GM18873 (cell line): Measurements from ENCODE around the gene PCBP3.
"Not testable (repeated sequence)": the region's sequence is repeated elsewhere in the genome, so short reads cannot be mapped to it uniquely, and the experiment has no call there.

Source experiments
- ATAC-seq: cut with Tn5 transposase; IDR thresholded peaks from one replicate; pipeline ENCODE4 v1.9.1; 2021; ENCODE audit warnings: mild to moderate bottlenecking, moderate library complexity, moderate number of reproducible peaks; ENCODE audit not compliant: unreplicated experiment, low FRiP score

The PCBP3 gene

DNA sequence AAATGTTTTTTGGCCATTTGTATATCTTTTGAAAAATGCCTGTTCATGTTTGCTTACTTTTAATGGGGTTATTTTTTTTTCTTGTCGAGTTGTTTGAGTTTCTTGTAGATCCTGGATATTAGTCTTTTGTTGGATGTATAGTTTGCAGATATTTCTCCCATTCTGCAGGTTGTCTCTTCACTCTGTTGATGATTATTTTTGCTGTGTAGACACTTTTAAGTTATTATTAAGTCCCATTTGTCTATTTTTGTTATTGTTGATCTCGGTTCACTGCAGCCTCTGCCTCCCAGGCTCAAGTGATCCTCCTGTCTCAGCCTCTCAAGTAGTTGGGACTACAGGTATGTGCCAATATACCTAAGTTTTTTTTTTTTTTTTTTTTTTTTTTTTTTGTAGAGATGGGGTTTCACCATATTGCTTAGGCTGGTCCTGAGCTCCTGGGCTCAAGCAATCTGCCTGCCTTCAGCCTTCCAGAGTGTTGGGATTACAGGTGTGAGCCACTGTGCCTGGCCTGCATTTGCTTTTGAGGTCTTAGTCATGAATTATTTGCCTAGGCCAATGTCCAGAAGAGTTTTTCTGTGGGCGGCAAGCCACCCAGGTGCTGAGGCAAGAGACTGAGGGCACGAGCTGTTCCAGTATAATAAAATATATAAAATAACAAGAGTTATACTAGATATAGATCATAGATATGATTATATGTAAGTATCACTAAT lies 18.5 kb downstream of the PCBP3 start:
- ATAC-seq = not testable (repeated sequence)

DNA sequence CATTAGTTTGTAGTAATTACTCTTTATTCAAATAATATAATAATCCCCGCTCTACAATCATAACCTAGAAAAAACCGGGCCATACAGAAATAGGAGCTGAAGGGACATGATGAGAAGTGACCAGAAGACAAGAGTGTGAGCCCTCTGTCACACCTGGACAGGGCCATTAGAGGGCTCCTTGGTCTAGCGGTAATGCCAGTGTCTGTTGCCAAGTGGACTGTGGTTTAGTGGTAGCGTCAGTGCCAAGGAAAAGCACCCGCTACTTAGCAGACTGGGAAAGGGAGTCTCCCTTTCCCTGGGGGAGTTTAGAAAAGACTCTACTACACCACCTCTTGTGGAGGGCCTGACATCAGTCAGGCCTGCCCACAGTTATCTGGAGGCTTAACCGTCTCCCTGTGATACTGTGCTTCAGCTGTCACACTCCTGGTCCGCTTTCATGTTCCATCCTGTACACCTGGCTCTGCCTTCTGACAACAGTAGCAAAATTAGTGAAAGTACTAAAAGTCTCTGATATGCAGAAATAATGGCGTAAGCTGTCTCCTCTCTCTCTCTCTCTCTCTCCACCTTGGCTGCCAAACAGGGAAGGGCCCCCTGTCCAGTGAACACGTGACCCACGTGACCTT lies 19.2 kb downstream of the PCBP3 start:
- ATAC-seq = not testable (repeated sequence)

DNA sequence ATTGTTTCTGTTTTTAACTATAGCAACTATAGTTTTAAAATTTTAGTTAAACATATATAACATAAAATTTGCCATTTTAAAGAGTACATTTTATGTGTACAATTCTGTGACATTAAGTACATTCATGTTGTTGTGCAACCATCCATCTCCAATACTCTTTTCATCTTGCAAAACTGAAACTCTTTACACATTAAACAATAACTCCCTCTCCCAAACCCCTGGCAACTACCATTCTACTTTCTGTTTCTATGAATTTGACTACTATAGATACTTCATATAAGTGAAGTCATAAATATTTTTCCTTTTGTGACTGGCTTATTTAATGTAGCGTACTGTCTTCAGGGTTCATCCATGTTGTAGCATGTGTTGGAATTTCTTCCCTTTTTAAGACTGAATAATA lies 25.9 kb downstream of the PCBP3 start:
- ATAC-seq = no peak

DNA sequence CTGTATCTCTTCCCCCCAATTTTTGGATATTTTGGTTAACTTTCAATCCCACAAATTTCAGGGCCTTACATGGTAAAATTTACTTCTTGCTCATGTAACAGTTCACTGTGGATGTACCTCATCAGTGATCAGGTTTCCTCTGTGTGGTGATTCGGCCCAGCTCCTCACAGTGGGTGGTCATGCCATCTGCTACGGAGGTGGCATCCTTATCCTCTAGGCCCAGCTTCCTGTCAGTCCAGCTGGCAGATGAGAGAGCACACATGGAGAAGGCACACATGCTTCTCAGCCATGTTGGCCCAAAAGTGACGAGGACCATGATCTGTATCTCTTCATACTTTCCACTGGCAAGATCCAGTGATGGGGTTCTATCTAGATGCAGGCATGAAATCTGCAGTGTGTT lies 27.2 kb downstream of the PCBP3 start:
- no peak for ATAC-seq

DNA sequence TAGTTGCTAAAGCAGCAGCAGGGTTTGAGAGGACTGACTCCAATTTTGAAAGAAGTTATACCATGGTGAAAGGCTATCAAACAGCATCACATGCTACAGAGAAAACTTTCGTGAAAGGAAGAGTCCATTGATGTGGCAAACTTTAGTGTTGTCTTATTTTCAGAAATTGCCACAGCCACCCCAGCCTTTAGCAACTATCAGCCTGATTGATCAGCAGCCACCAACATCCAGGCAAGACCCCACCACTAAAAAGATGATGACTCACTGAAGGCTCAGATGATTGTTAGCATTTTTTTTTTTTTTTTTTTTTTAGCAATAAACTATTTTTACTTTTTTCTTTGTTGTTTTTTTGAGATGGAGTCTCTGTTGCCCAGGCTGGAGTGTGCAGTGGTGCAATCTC lies 35.3 kb downstream of the PCBP3 start:
- ATAC-seq = not testable (repeated sequence)

DNA sequence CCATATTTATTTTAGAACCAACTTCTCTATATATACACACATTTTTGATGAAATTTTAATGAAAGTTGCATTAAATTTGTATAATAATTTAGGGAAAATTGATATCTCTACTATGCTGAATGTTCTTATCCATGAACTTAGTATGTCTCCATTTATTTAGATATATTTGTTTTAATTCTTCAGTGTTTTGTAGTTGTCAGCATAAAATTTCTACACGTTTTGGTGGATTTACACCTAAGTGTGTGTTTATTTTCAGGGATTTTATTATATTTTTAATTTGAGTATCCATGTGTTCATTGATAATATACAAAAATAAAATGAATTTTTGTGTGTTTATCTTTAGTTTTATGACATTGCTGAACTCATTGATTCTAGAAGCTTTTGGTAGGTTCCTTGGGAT lies 36.7 kb downstream of the PCBP3 start:
- no peak for ATAC-seq

DNA sequence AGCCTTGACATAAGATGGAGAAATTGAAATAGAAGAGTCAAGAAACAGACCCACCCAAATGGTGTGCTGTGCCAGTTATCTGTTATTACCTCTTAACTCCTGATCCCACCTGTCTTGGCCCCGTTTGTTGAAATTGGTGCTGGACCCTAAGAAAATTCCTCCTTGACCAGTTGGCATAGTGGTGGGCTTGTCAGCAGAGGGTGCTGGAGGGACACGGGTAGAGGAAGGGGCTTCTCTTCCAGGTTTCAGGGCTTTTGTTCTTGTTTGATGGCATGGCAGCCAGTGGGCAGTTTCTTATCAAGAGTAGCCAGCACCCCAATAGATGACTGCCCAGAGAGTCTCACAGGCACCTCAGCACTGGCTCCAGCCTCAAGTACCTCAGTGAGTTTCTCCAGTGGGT lies 51.6 kb downstream of the PCBP3 start:
- no peak for ATAC-seq

DNA sequence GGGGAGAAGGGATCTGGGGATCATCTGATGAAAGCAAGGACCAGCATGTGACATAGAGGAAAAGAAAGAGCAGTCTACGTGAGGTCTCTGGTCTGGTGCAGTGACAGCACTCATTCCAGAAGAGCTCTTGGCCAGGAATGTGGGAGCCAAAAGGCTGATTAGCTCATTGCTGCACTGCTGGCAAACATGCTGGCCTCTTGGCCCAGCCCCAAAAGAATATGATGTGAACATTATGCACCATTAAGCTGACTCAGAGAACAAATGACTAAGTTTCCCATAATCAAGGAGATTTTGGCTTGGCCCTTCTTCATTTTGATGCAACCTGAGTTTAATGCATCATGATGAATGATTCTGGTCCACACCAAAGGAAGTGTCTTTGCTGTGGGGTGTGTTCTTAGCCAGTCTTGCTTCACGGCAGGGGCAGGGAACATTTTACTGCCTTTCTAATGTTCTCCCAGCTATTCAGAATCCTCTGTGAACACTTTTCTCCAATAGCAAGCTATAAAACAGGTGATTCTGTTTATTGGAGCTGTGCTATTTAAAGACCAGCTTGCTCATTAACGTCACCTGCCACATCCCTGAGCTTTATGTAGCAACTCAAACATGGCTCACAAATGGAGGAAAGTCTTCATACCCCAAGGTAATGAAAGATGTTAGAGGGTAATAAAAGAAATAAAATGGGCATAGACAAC lies 55.1 kb downstream of the PCBP3 start:
- no peak for ATAC-seq

DNA sequence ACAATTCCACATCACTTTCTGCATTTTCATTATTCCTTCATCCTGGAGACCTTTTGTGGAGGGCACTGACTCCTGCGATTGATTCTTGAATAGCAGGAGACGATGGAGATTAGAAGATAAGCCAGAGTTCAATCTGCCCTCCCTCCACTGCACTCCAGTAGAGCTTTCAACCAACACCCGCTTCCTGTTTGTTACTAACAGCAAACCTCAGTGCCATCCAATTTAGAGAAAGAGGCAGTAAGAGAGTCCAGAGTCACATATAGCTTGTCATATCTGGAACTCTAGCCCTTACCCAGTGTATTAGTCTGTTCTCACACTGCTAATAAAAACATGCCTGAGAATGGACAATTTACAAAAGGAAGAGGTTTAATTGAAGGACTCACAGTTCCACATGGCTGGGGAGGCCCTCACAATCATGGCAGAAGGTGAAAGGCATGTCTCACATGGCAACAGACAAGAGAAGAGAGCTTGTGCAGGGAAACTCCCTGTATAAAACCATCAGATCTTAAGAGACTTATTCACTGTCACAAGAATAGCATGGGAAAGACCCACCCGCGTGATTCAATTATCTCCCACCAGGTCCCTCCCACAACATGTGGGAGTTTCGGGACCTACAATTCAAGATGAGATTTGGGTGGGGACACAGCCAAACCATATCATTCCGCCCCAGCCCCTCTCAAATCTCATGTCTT lies 55.9 kb downstream of the PCBP3 start:
- ATAC-seq = no peak

DNA sequence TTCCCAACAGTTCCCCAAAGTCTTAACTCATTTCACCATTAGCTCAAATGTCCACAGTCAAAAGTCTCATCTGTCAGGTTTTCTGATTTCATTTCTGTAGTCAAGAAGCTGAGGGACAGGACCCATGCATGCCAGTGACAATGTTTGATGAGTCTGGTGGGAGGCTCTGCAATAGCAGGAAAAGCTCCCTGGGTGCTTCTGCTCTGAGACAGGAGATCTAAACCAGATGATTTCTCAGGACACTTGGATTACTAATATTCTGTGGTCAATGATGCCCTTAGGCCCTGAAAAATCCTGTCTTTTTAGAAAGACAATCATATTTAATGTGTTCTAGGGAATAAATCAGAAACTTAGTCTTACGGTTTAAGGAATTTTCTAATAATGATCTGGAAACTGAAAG lies 56.4 kb downstream of the PCBP3 start:
- no peak for ATAC-seq

DNA sequence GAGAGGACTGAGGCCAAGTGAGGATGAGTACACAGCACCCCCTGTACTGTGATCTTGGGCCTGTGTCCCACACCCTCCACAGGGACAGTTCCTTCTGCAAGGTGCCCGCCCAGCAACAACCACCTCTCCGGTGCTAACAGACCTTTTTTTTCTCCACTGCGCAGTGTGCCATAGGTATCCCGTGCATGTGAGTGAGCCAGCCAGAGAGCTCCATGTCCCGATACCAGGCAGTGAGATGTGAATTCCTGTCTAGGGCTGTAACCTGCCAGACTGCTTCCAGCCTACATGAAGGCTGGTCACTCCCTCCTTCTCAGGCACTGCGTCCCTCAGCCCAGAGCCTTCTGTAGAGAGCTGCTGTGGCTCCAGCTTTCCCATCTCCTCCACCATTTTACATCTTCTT lies 56.9 kb downstream of the PCBP3 start:
- no peak for ATAC-seq

DNA sequence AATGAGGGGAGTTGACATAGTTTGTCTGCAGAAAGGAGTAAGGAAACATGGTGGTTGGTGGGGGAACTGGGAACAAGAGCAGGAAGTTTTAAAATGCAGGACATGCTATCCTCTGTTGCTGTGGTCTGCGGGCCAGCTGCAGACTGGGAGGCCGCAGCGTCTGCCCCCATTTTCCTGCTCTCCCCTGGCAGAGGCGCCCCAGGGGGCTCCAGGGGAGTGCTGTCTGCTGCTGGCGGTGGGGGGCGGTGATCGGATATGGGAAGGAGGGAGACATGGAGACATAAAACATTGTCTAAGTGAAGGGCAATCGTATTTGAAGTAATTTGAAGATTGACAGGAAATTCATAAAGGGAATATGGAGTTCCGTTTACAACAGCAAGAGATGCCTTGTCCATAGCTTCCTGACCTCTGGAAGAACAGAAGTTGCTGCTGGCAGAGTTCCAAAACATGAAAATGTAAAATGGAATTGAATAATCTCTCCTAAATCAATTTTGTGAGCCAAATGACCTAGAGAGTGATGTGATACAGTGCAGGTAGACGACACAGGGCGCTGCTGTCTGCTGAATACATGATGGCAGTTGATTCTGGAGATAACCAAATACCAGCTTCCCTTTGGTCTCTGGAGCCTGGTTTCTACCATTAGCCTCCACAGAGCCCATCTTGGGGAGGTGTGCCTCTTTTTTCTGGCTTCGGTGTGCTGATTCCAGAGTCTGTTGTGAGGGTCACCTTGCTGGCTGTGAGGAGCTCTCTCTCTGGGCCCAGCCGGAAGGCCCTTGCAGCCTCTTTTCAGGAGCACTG lies 61.0 kb downstream of the PCBP3 start:
- ATAC-seq = no peak

DNA sequence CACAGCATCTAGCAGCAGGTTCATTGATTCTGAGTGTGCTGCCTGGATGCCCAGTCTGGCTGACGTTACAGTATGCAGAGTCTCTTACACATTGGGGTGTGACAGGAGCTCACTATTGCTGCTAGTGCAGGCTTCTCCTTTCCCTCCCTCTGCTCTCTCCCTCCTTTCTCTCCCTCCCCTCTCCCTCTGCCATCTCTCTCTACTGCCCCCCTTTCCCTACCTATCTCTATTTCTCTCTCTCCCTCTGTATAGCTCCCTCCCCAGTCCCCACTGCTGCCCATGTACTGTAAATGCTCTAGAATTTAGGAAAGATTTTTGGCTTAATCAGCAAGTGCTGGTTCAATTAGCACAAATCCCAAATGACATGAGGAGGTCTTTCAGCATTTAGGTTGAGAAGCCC lies 62.8 kb downstream of the PCBP3 start:
- no peak for ATAC-seq

DNA sequence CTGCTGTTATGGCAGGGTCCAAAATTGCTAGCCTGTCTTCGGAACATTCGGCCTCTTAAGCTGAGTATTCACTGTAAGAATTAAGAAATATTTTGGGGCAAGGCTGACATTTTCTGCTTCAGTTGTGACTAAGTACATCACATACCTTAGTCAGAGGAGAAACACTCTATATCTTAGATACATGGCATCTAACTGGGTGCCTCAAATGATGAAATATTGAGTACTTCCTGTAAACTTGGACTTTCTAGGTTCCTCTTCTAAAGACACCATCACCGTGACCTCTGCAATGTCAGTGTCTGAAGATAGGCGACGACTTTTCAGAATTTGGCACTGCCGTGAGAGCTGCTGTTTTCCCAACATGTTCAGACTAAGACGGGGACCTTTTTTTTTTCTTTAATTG lies 65.6 kb downstream of the PCBP3 start:
- no peak for ATAC-seq

DNA sequence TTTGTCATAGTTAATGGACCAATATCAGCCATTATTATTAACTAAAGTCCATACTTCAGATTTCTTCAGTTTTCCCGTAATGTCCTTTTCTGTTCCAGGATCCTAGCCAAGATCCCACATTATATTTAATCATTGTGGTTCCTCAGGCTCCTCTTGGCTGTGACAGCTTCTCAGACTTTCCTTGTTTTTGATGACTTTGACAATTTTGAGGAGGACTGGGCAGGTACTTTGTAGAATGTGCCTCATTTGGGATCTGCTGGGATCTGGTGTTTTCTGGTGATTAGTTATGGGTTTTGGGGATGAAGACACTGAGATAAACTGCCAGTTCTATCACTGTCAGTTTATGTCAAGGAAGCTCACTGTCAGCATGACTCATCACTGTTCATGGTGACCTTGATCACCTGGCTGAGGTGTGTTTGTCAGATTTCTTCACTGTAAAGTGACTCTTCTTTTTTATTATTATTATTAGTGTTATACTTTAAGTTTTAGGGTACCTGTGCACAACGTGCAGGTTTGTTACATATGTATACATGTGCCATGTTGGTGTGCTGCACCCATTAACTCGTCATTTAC lies 66.3 kb downstream of the PCBP3 start:
- no peak for ATAC-seq

DNA sequence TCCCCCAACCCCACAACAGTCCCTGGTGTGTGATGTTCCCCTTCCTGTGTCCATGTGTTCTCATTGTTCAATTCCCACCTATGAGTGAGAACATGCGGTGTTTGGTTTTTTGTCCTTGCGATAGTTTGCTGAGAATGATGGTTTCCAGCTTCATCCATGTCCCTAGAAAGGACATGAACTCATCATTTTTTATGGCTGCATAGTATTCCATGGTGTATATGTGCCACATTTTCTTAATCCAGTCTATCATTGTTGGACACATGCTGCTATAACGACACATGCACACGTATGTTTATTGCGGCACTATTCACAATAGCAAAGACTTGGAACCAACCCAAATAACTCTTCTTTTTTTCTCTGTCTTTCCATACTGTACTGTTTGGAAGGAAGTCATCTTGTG lies 66.8 kb downstream of the PCBP3 start:
- not testable (repeated sequence) for ATAC-seq

DNA sequence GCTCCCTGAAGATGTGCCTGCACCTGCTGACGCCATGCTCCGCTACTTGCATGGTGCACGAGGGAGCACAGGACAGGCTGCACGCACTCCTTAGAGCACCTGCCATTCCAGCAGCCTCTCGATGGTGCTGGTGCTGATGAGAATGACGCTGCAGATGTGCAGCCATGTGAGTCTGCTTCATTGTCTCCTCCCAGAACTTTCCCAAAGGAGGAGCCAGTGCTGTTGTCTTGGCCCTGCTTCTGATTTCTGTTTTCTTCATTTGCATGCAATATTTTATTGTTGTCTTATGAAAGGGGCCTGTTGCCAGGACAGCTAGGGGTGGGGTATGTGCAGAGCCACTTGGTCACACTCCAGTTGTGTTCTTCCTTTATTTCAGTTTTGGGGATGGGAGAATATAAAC lies 70.1 kb downstream of the PCBP3 start:
- ATAC-seq = no peak

DNA sequence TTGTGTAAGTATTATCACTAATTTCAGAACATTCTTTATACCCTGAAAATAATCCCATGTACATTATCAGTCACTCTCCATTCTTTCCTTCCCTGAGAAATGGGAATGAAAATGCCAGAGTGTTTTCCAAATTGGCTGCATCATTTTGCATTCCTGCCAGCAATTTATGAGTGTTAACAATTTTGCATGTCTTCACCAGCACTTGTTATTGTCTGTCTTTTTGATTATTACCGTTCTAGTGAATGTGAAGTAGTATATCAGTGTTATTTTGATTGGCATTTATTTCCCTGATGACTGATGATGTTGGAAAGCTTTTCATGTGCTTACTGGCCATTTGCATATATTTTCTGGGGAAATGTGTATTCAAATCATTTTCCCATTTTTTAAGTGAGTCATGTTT lies 71.9 kb downstream of the PCBP3 start:
- no peak for ATAC-seq

DNA sequence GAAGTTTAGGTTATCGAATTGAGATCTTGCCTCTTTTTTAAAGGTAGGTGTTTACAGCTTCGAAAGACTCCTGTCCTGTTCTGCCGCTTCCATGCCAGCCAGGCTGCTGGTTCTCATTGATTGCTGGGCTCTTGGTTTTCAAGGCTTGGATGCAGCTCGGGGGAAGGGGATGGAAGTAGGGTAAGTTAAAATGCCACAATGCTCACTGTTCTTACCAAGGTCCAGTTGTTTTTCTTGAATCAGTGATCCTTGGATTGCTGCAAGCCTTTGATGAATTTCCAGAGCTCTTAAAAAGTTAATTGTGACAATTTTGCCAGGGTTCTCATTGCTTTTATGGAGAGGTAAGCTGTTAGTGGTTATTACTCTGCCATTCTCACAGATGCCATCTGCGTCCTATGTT lies 74.9 kb downstream of the PCBP3 start:
- no peak for ATAC-seq

DNA sequence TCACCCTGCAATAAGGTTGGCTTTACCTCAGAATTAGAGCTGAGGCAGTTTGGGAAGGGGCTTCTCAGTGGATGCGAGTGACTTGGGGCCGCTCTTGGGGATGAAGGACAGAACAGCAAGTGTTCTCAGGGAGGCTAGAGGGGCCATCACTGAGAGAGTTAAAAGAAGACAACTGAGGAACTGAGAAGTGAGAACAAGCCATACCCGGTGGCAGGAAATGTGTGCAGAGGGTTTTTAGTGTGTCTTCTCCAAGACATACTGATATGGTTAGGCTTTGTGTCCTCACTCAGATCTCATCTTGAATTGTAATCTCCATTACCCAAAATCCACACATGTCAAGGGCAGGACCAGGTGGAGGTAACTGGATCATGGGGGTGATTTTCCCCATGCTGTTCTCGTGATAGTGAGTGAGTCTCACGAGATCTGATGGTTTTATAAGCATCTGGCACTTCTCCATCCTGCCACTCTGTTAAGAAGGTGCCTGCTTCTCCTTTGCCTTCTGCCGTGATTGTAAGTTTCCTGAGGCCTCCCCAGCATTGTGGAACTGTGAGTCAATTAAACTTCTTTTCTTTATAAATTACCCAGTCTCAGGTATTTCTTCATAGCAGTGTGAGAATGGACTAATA lies 75.8 kb downstream of the PCBP3 start:
- no peak for ATAC-seq
